H54 (cell line): ENCODE data around the gene H1-8.

Experiments
- DNase-seq: peaks from one replicate; pipeline ENCODE4 v3.0.0; 2011; ENCODE audit warnings: low spot score, mixed read lengths; ENCODE audit not compliant: insufficient read length
- FAIRE-seq: peaks from 3 replicates; lab custom pipeline; 2011; peaks lifted over from hg19 to GRCh38; lab: Jason Lieb, UNC
- POLR2A ChIP-seq: IDR thresholded peaks from 2 replicates; pipeline ENCODE4 v1.6.1; 2011; ENCODE audit warnings: low read depth, mild to moderate bottlenecking, low read length

The H1-8 gene

GRCh38 chr3:129571605-129572547 lies 28.9 kb downstream of the H1-8 start:
- FAIRE-seq (no peak), DNase-seq (no peak)
- no peak for TF ChIP-seq POLR2A

- no peak for DNase-seq
- TF ChIP-seq POLR2A = no peak
- no peak for FAIRE-seq
Measured at GRCh38 chr3:129572603-129573002, 29.6 kb downstream of the H1-8 start.

GRCh38 chr3:129573493-129573892 lies 30.5 kb downstream of the H1-8 start:
- FAIRE-seq (no peak), DNase-seq (no peak)
- no peak for TF ChIP-seq POLR2A

- FAIRE-seq = no peak
Measured at GRCh38 chr3:129574206-129574605, 31.2 kb downstream of the H1-8 start.

GRCh38 chr3:129575233-129575996 lies 32.4 kb downstream of the H1-8 start:
- FAIRE-seq = no peak

More at GRCh38 chr3:129574206-129574605, 31.2 kb downstream of the H1-8 start:
- no peak for DNase-seq
- TF ChIP-seq POLR2A = no peak

GRCh38 chr3:129575997-129576384 lies 33.0 kb downstream of the H1-8 start:
- TF ChIP-seq POLR2A = no peak

More at GRCh38 chr3:129575233-129575996, 32.4 kb downstream of the H1-8 start:
- no peak for DNase-seq
- TF ChIP-seq POLR2A = no peak

GRCh38 chr3:129576514-129577352 lies 33.8 kb downstream of the H1-8 start:
- DNase-seq = no peak
- no peak for TF ChIP-seq POLR2A
- no peak for FAIRE-seq

More at GRCh38 chr3:129575997-129576384, 33.0 kb downstream of the H1-8 start:
- DNase-seq = no peak
- FAIRE-seq = no peak

GRCh38 chr3:129577366-129577765 lies 34.4 kb downstream of the H1-8 start:
- no peak for TF ChIP-seq POLR2A
- FAIRE-seq (no peak), DNase-seq (no peak)

- no peak for FAIRE-seq
- TF ChIP-seq POLR2A = no peak
Measured at GRCh38 chr3:129577925-129578786, 35.2 kb downstream of the H1-8 start.

GRCh38 chr3:129579991-129580390 lies 37.0 kb downstream of the H1-8 start:
- DNase-seq (no peak), FAIRE-seq (no peak)
- no peak for TF ChIP-seq POLR2A

More at GRCh38 chr3:129577925-129578786, 35.2 kb downstream of the H1-8 start:
- DNase-seq = no peak

GRCh38 chr3:129581623-129582022 lies 38.6 kb downstream of the H1-8 start:
- no peak for TF ChIP-seq POLR2A
- DNase-seq (no peak), FAIRE-seq (no peak)

GRCh38 chr3:129582799-129583198 lies 39.8 kb downstream of the H1-8 start:
- no peak for FAIRE-seq
- TF ChIP-seq POLR2A = no peak
- no peak for DNase-seq

GRCh38 chr3:129583289-129583688 lies 40.3 kb downstream of the H1-8 start:
- FAIRE-seq (no peak), DNase-seq (no peak)
- no peak for TF ChIP-seq POLR2A
